HG02642 (cell line): ENCODE measurements around the gene EFCAB12.
"Not testable (repeated sequence)": the region's sequence is repeated elsewhere in the genome, so short reads cannot be mapped to it uniquely, and the experiment has no call there.

Experiments used
- ATAC-seq: cut with Tn5 transposase; IDR thresholded peaks from one replicate; pipeline ENCODE4 v1.9.1; 2021; ENCODE audit warnings: mild to moderate bottlenecking; ENCODE audit not compliant: unreplicated experiment, poor library complexity

Gene EFCAB12

GRCh38 chr3:129421988-129422745 is 6.3 kb downstream of the EFCAB12 start:
- ATAC-seq = no peak

- ATAC-seq = no peak
Observed at GRCh38 chr3:129421236-129421883, 7.1 kb downstream of the EFCAB12 start.

- ATAC-seq = no peak
Observed at GRCh38 chr3:129419476-129419875, 9.0 kb downstream of the EFCAB12 start.

GRCh38 chr3:129418041-129418973 is 10.1 kb downstream of the EFCAB12 start:
- ATAC-seq = no peak

GRCh38 chr3:129417326-129417725 is 11.1 kb downstream of the EFCAB12 start:
- ATAC-seq = no peak

- no peak for ATAC-seq
Observed at GRCh38 chr3:129416415-129416814, 12.0 kb downstream of the EFCAB12 start.

- ATAC-seq = no peak
Observed at GRCh38 chr3:129415830-129416229, 12.6 kb downstream of the EFCAB12 start.

- no peak for ATAC-seq
Observed at GRCh38 chr3:129415378-129415777, 13.1 kb downstream of the EFCAB12 start.

GRCh38 chr3:129413687-129414506 is 14.5 kb downstream of the EFCAB12 start:
- peak; percentile 71 for ATAC-seq

- ATAC-seq = not testable (repeated sequence)
Observed at GRCh38 chr3:129413238-129413637, 15.2 kb downstream of the EFCAB12 start.

- ATAC-seq = no peak
Observed at GRCh38 chr3:129412542-129413198, 15.8 kb downstream of the EFCAB12 start.

- ATAC-seq = no peak
Observed at GRCh38 chr3:129410971-129411370, 17.5 kb downstream of the EFCAB12 start.

GRCh38 chr3:129409541-129409940 is 18.9 kb downstream of the EFCAB12 start:
- ATAC-seq = no peak

- no peak for ATAC-seq
Observed at GRCh38 chr3:129404610-129405009, 23.8 kb downstream of the EFCAB12 start.

GRCh38 chr3:129404130-129404529 is 24.3 kb downstream of the EFCAB12 start:
- no peak for ATAC-seq

GRCh38 chr3:129403450-129403849 is 25.0 kb downstream of the EFCAB12 start:
- ATAC-seq = no peak

GRCh38 chr3:129402616-129403015 is 25.8 kb downstream of the EFCAB12 start:
- ATAC-seq = no peak

GRCh38 chr3:129402210-129402609 is 26.2 kb downstream of the EFCAB12 start:
- no peak for ATAC-seq

- peak; percentile 23 for ATAC-seq
Observed at GRCh38 chr3:129399895-129400357, 28.5 kb downstream of the EFCAB12 start.
